A549 (cell line): ENCODE data around the gene OLFM1. TPM values are rescaled to one million over a fixed set of nuclear protein-coding genes. Genes with fewer than 3 reads are reported as not detected.

Source experiments
- ATAC-seq, 2 experiments: fragments of 200-7000 bp in 1 of 2; fragments of >200 bp in 1 of 2; cut with Nextera tagmentation in 1 of 2; cut with Tn5 transposase in 1 of 2; 3 replicates each; pipeline versions ENCODE4 v1.8.0 to v1.9.1; 2018 to 2020; ENCODE audit warnings: mild to moderate bottlenecking in 1 of 2, moderate library complexity in 1 of 2
- CTCF ChIA-PET: fragments of 300-600 bp; sonication (Branson Sonifier 250); formaldehyde crosslinking; extraction: SDS; loops from one replicate; lab custom pipeline; 2021; ENCODE audit warnings: antibody characterized with exemption, inconsistent platforms; lab: Yijun Ruan, JAX
- POLR2A ChIA-PET: fragments of 350-600 bp; formaldehyde crosslinking; extraction: SDS; loops from one replicate; lab custom pipeline; 2021; ENCODE audit warnings: antibody characterized with exemption, inconsistent platforms; lab: Yijun Ruan, JAX
- DNase-seq, 2 experiments: peaks; one replicate each; pipeline versions ENCODE4 v3.0.0 to v3.0.0-alpha.2; 2011 to 2016; ENCODE audit warnings: low read depth in 1 of 2, low spot score in 1 of 2
- FAIRE-seq: peaks from 2 replicates; lab custom pipeline; 2011; peaks lifted over from hg19 to GRCh38; lab: Jason Lieb, UNC
- H3K27ac ChIP-seq, 2 experiments: fragments of >200 bp; sonication (Bioruptor Twin); formaldehyde crosslinking; 3 replicates each; pipeline ENCODE4 v1.5.1; 2016 to 2017
- H3K4me1 ChIP-seq: fragments of >200 bp; sonication (Bioruptor Twin); formaldehyde crosslinking; 3 replicates; pipeline ENCODE4 v1.6.1; 2016
- H3K4me2 ChIP-seq: fragments of >200 bp; sonication (Bioruptor Twin); formaldehyde crosslinking; 3 replicates; pipeline ENCODE4 v1.6.1; 2016
- H3K4me3 ChIP-seq: fragments of >200 bp; sonication (Bioruptor Twin); formaldehyde crosslinking; 3 replicates; pipeline ENCODE4 v1.5.1; 2016
- H3K9me3 ChIP-seq: fragments of >200 bp; sonication (Bioruptor Twin); formaldehyde crosslinking; 3 replicates; pipeline ENCODE4 v1.6.1; 2016
- BCL3 ChIP-seq: fragments of >200 bp; sonication (Bioruptor Twin); formaldehyde crosslinking; IDR thresholded peaks from 3 replicates; pipeline ENCODE4 v1.6.1; 2016
- CBX2 ChIP-seq: fragments of 200-600 bp; sonication (generic); IDR thresholded peaks from 2 replicates; pipeline ENCODE4 v1.6.1; 2016; ENCODE audit warnings: low read depth, mild to moderate bottlenecking, borderline replicate concordance
- CBX8 ChIP-seq: fragments of 200-600 bp; sonication (generic); IDR thresholded peaks from 2 replicates; pipeline ENCODE4 v1.6.1; 2016
- ELK1 ChIP-seq: fragments of 150-350 bp; IDR thresholded peaks from 2 replicates; pipeline ENCODE4 v1.6.1; 2014; ENCODE audit warnings: low read depth, mild to moderate bottlenecking, low read length
- EP300 ChIP-seq, 2 experiments: fragments of >200 bp; sonication (Bioruptor Twin); formaldehyde crosslinking; IDR thresholded peaks; 2 replicates in 1 of 2; 3 replicates in 1 of 2; pipeline ENCODE4 v1.6.1; 2016 to 2017
- HDAC2 ChIP-seq: fragments of 200-600 bp; sonication (generic); IDR thresholded peaks from 2 replicates; pipeline ENCODE4 v1.6.1; 2016
- HES2 ChIP-seq: fragments of >200 bp; sonication (Bioruptor Twin); formaldehyde crosslinking; IDR thresholded peaks from 2 replicates; pipeline ENCODE4 v1.6.1; 2016
- HEYL ChIP-seq: fragments of 250-450 bp; sonication (Bioruptor Pico); IDR thresholded peaks from 2 replicates; pipeline ENCODE4 v1.8.0; 2021; ENCODE audit warnings: mild to moderate bottlenecking, moderate library complexity
- HMGXB4 ChIP-seq: fragments of 250-450 bp; sonication (Bioruptor Pico); IDR thresholded peaks from 2 replicates; pipeline ENCODE4 v1.5.0; 2021; ENCODE audit warnings: mild to moderate bottlenecking, moderate library complexity, borderline replicate concordance
- HOXA7 ChIP-seq: fragments of 250-450 bp; sonication (Bioruptor Pico); IDR thresholded peaks from 2 replicates; pipeline ENCODE4 v1.5.0; 2020; ENCODE audit warnings: mild to moderate bottlenecking, moderate library complexity
- HOXB5 ChIP-seq: fragments of 250-450 bp; sonication (Bioruptor Pico); IDR thresholded peaks from 2 replicates; pipeline ENCODE4 v1.5.0; 2020; ENCODE audit warnings: mild to moderate bottlenecking, moderate library complexity
- JUN ChIP-seq, 2 experiments: fragments of >200 bp; sonication (Bioruptor Twin); formaldehyde crosslinking; IDR thresholded peaks; 2 replicates in 1 of 2; 3 replicates in 1 of 2; pipeline ENCODE4 v1.6.1; 2016 to 2017
- JUNB ChIP-seq: fragments of >200 bp; sonication (Bioruptor Twin); formaldehyde crosslinking; IDR thresholded peaks from 2 replicates; pipeline ENCODE4 v1.6.1; 2016
- MAFK ChIP-seq: fragments of 450-650 bp; IDR thresholded peaks from 2 replicates; pipeline ENCODE4 v1.6.1; 2014; ENCODE audit not compliant: partially characterized antibody
- MAX ChIP-seq: IDR thresholded peaks from 2 replicates; pipeline ENCODE4 v1.6.1; 2012
- MYC ChIP-seq: IDR thresholded peaks from 2 replicates; pipeline ENCODE4 v1.6.1; 2012; ENCODE audit warnings: mild to moderate bottlenecking, inconsistent platforms, low read length, improper control_type of control experiment, borderline replicate concordance
- NFE2L2 ChIP-seq: fragments of 150-350 bp; conservative IDR thresholded peaks from 2 replicates; pipeline ENCODE4 v1.6.1; 2014; ENCODE audit warnings: low read length
- PBX3 ChIP-seq: IDR thresholded peaks from 2 replicates; pipeline ENCODE4 v1.6.1; 2012
- PHF8 ChIP-seq: fragments of 200-600 bp; sonication (generic); IDR thresholded peaks from 2 replicates; pipeline ENCODE4 v1.6.1; 2016; ENCODE audit warnings: low read depth, mild to moderate bottlenecking, antibody characterized with exemption, moderate library complexity, borderline replicate concordance
- RCOR1 ChIP-seq: fragments of 150-350 bp; IDR thresholded peaks from 2 replicates; pipeline ENCODE4 v1.6.1; 2014; ENCODE audit warnings: antibody characterized with exemption, low read length, low read depth
- SMC3 ChIP-seq: fragments of >200 bp; sonication (Bioruptor Twin); formaldehyde crosslinking; IDR thresholded peaks from 3 replicates; pipeline ENCODE4 v1.6.1; 2018; ENCODE audit warnings: inconsistent platforms
- USF2 ChIP-seq: fragments of 450-650 bp; IDR thresholded peaks from 2 replicates; pipeline ENCODE4 v1.6.1; 2014; ENCODE audit warnings: antibody characterized with exemption
- ZFP36 ChIP-seq: fragments of 450-650 bp; IDR thresholded peaks from 2 replicates; pipeline ENCODE4 v1.6.1; 2014; ENCODE audit warnings: borderline replicate concordance; ENCODE audit not compliant: partially characterized antibody
- ZNF302 ChIP-seq: fragments of 250-450 bp; sonication (Bioruptor Pico); IDR thresholded peaks from 2 replicates; pipeline ENCODE4 v1.9.0; 2021; ENCODE audit warnings: inconsistent platforms, mild to moderate bottlenecking, moderate library complexity
- WGBS: methylation state at CpG from one replicate; pipeline ENCODE4 v1.1.6; 2017; ENCODE audit errors: missing lambda C conversion rate; 5-methylcytosine and 5-hydroxymethylcytosine counted together
- polyA plus RNA-seq, 4 experiments: library from polyadenylated mRNA; depleted of rRNA in 3 of 4; stranded (reverse); fragments of >200 nt; fragmentation: RNase III in 1 of 4; extraction: RNeasy Plus Mini Kit Qiagen cat#74134 plus additional on column Dnase treatment in 1 of 4; gene quantifications; 2 replicates in 3 of 4; 3 replicates in 1 of 4; pipeline ENCODE4 v1.2.3, GENCODE V29; 2011 to 2017

Gene OLFM1
- polyA plus RNA-seq, 2 of the 4 experiments (the other 2 are of a cell fraction) = 2.7 to 10.5 TPM

- no peak overlapping the region for H3K4me2 ChIP-seq
- 41% methylated on average over 5 of the region's 5 CpGs for WGBS
- no peak overlapping the region for H3K4me3 ChIP-seq
- H3K27ac ChIP-seq = no peak overlapping the region
- FAIRE-seq (no peak), DNase-seq (no peak), ATAC-seq (no peak)
- TF ChIP-seq HMGXB4 (CRISPR knock-in tag) (no peak), NFE2L2 (no peak), BCL3 (no peak), ZFP36 (no peak), ELK1 (no peak), JUNB (no peak), MAFK (no peak), PHF8 (no peak), HOXA7 (CRISPR knock-in tag) (no peak), CBX2 (no peak), SMC3 (no peak), JUN (IDR thresholded peaks at IDR 0.05) (no peak), HEYL (CRISPR knock-in tag) (no peak), PBX3 (no peak)
- H3K9me3 ChIP-seq = peaks cover 8% of the 10 kb centered on the region; the same call in 2 of the 3 replicates
- H3K4me1 ChIP-seq = no peaks in the 10 kb centered on the region
- POLR2A ChIA-PET = no interaction called here
- CTCF ChIA-PET = interaction anchor here (1.0 kb wide), 1 partner anchor 15 kb away, joined by 3 read pairs; no protein-coding TSS in a partner anchor
Observed at GRCh38 chr9:135047521-135047920, 39.9 kb upstream of the OLFM1 start.

GRCh38 chr9:135048046-135048757 lies 39.3 kb upstream of the OLFM1 start:
- no peak for ATAC-seq
- 10% methylated on average over 11 of the region's 11 CpGs for WGBS

More at GRCh38 chr9:135048046-135048757, 39.3 kb upstream of the OLFM1 start:
- Histone ChIP-seq H3K9me3 (peaks cover 9% of the 10 kb centered on the region), H3K27ac (no peak overlapping the region), H3K4me1 (no peaks in the 10 kb centered on the region), H3K4me3 (no peak overlapping the region), H3K4me2 (no peak overlapping the region)
- POLR2A ChIA-PET = no interaction called here
- TF ChIP-seq MAX (no peak), HES2 (no peak), HOXB5 (CRISPR knock-in tag) (no peak), RCOR1 (no peak), CBX8 (no peak), ZNF302 (no peak), MYC (no peak), USF2 (no peak), HEYL (CRISPR knock-in tag) (no peak), HDAC2 (no peak), EP300 (IDR thresholded peaks at IDR 0.05) (no peak)
- FAIRE-seq = no peak
- DNase-seq = no peak
- CTCF ChIA-PET = interaction anchor here (1.0 kb wide), 1 partner anchor 14 kb away, joined by 3 read pairs; no protein-coding TSS in a partner anchor
